NCI-H2227 (cell line): Measurements from ENCODE around the gene EFNA5.

Source experiments
- DNase-seq: peaks from one replicate; lab custom pipeline; 2025; ENCODE audit not compliant: unreplicated experiment; lab: John Stamatoyannopoulos, UW

The EFNA5 gene

GRCh38 chr5:107673039-107673367 lies 2.3 kb upstream of the EFNA5 start:
- no peak for DNase-seq

GRCh38 chr5:107672211-107673038 lies 1.7 kb upstream of the EFNA5 start:
- peak; percentile 90 for DNase-seq

- peak; percentile 75 for DNase-seq
Observed at GRCh38 chr5:107671742-107672210, 1.0 kb upstream of the EFNA5 start.

- peak; percentile 44 for DNase-seq
Observed at GRCh38 chr5:107670087-107670931, 428 bp downstream of the EFNA5 start.

GRCh38 chr5:107669096-107670031 lies 1.4 kb downstream of the EFNA5 start:
- peak; percentile 38 for DNase-seq

- no peak for DNase-seq
Observed at GRCh38 chr5:107668154-107669095, 2.3 kb downstream of the EFNA5 start.

GRCh38 chr5:107666051-107666655 lies 4.6 kb downstream of the EFNA5 start:
- DNase-seq: no peak

GRCh38 chr5:107665036-107665570 lies 5.6 kb downstream of the EFNA5 start:
- no peak for DNase-seq

- no peak for DNase-seq
Observed at GRCh38 chr5:107663697-107664096, 7.0 kb downstream of the EFNA5 start.

GRCh38 chr5:107661650-107662044 lies 9.1 kb downstream of the EFNA5 start:
- no peak for DNase-seq

GRCh38 chr5:107661038-107661649 lies 9.6 kb downstream of the EFNA5 start:
- no peak for DNase-seq

GRCh38 chr5:107658528-107658927 lies 12.2 kb downstream of the EFNA5 start:
- DNase-seq: no peak

- no peak for DNase-seq
Observed at GRCh38 chr5:107655831-107656230, 14.9 kb downstream of the EFNA5 start.

- DNase-seq: no peak
Observed at GRCh38 chr5:107654827-107655226, 15.9 kb downstream of the EFNA5 start.

- DNase-seq: no peak
Observed at GRCh38 chr5:107653685-107654084, 17.1 kb downstream of the EFNA5 start.

- peak; percentile 9 for DNase-seq
Observed at GRCh38 chr5:107652839-107653607, 17.7 kb downstream of the EFNA5 start.

- DNase-seq: no peak
Observed at GRCh38 chr5:107652408-107652807, 18.3 kb downstream of the EFNA5 start.

- DNase-seq: no peak
Observed at GRCh38 chr5:107651325-107651724, 19.4 kb downstream of the EFNA5 start.
